PC-9 (cell line): ENCODE measurements around the gene USP43. TPM values are rescaled to one million over a fixed set of nuclear protein-coding genes. Genes with fewer than 3 reads are reported as not detected.

Experiments
- BruUV-seq: library from RNA; stranded (reverse); fragments of 400-500 nt; replicated peaks from 2 replicates; lab custom pipeline; 2021; lab: Mats Ljungman, UMichigan
- CTCF ChIA-PET: fragments of 300-600 bp; sonication (Branson Sonifier 250); formaldehyde crosslinking; loops from one replicate; lab custom pipeline; 2022; ENCODE audit warnings: antibody characterized with exemption; lab: Charles Lee
- POLR2A ChIA-PET: fragments of 300-600 bp; sonication (Branson Sonifier 250); formaldehyde crosslinking; loops from one replicate; lab custom pipeline; 2022; ENCODE audit warnings: antibody characterized with exemption; ENCODE audit not compliant: unreplicated experiment; lab: Charles Lee
- DNase-seq, 2 experiments: peaks; one replicate each; pipeline versions ENCODE4 v3.0.0 to v3.0.0-alpha.2; 2015 to 2022; ENCODE audit warnings: mixed read lengths in 1 of 2
- H2AFZ ChIP-seq: fragments of 200-600 bp; sonication (generic); 2 replicates; pipeline ENCODE4 v1.8.1; 2017; ENCODE audit warnings: antibody characterized with exemption
- H3F3A ChIP-seq: fragments of 200-600 bp; sonication (generic); 2 replicates; pipeline ENCODE4 v1.8.1; 2017; ENCODE audit warnings: antibody characterized with exemption, mild to moderate bottlenecking, low read depth; ENCODE audit not compliant: insufficient read depth
- H3K27ac ChIP-seq: fragments of 200-600 bp; sonication (generic); 2 replicates; pipeline ENCODE4 v1.6.1; 2016; ENCODE audit warnings: mixed run types
- H3K27me3 ChIP-seq: fragments of 200-600 bp; sonication (generic); 2 replicates; pipeline ENCODE4 v1.6.1; 2016; ENCODE audit warnings: low read depth, mixed run types; ENCODE audit not compliant: insufficient read depth
- H3K36me3 ChIP-seq: fragments of 200-600 bp; sonication (generic); 2 replicates; pipeline ENCODE4 v1.6.1; 2016; ENCODE audit warnings: low read depth, mixed run types
- H3K4me1 ChIP-seq: fragments of 200-600 bp; sonication (generic); replicated peaks from 2 replicates; pipeline ENCODE4 v1.6.1; 2016; ENCODE audit warnings: mixed run types; ENCODE audit not compliant: insufficient read depth
- H3K4me2 ChIP-seq: fragments of 200-600 bp; sonication (generic); 2 replicates; pipeline ENCODE4 v1.6.1; 2017; ENCODE audit warnings: mixed run types
- H3K4me3 ChIP-seq: fragments of 200-600 bp; sonication (generic); 2 replicates; pipeline ENCODE4 v1.6.1; 2016; ENCODE audit warnings: mixed run types
- H3K79me2 ChIP-seq: fragments of 200-600 bp; sonication (generic); 2 replicates; pipeline ENCODE4 v1.6.1; 2017; ENCODE audit warnings: low read depth, mixed run types
- H3K9me2 ChIP-seq: fragments of 200-600 bp; sonication (generic); 2 replicates; pipeline ENCODE4 v1.8.1; 2017; ENCODE audit warnings: mild to moderate bottlenecking; ENCODE audit not compliant: insufficient read depth
- H3K9me3 ChIP-seq: fragments of 200-600 bp; sonication (generic); 2 replicates; pipeline ENCODE4 v1.8.1; 2016; ENCODE audit warnings: low read depth; ENCODE audit not compliant: insufficient read depth
- H4K20me1 ChIP-seq: fragments of 200-600 bp; sonication (generic); 2 replicates; pipeline ENCODE4 v1.8.1; 2017; ENCODE audit not compliant: insufficient read depth
- CTCF ChIP-seq: fragments of 200-600 bp; sonication (generic); conservative IDR thresholded peaks from 2 replicates; pipeline ENCODE4 v1.6.1; 2017; ENCODE audit warnings: mixed run types, antibody characterized with exemption, mild to moderate bottlenecking, moderate library complexity
- EZH2 ChIP-seq: fragments of 200-600 bp; sonication (generic); IDR thresholded peaks from 2 replicates; pipeline ENCODE4 v1.8.0; 2017; ENCODE audit warnings: antibody characterized with exemption, low read depth
- intact Hi-C: fragments of 100-400 bp; cut with micrococcal nuclease; formaldehyde crosslinking; loops from one replicate; pipeline ENCODE4 v1.10.0; 2022; ENCODE audit not compliant: unreplicated experiment
- total RNA-seq: library from RNA; stranded (reverse); gene quantifications from 2 replicates; pipeline ENCODE4 v1.2.3, GENCODE V29; 2021

The USP43 gene
- total RNA-seq, 1 experiment from 2014 or later, result 16.0 TPM

GRCh38 chr17:9776911-9777310, 131.6 kb downstream of the USP43 start:
- no peaks in the 10 kb centered on the region for H4K20me1 ChIP-seq
- H3K4me1 ChIP-seq, result no peaks in the 10 kb centered on the region
- H3K9me2 ChIP-seq, result no peaks in the 10 kb centered on the region
- no peak overlapping the region for H3K4me2 ChIP-seq
- TF ChIP-seq EZH2 (no peak), CTCF (no peak)
- no peaks in the 10 kb centered on the region for H3K36me3 ChIP-seq
- H3K4me3 ChIP-seq, result no peak overlapping the region
- no peak overlapping the region for H2AFZ ChIP-seq
- no peaks in the 10 kb centered on the region for H3K9me3 ChIP-seq
- H3K27ac ChIP-seq, result no peak overlapping the region
- BruUV-seq, result no TSS peak
- DNase-seq, result no peak
- intact Hi-C loops, result no loop called here
- H3K79me2 ChIP-seq, result no peaks in the 10 kb centered on the region
- H3F3A ChIP-seq, result no peaks in the 10 kb centered on the region
- ChIA-PET CTCF (no interaction called here), POLR2A (no interaction called here)
- no peaks in the 10 kb centered on the region for H3K27me3 ChIP-seq

Other genes with a start within 250 kb of the USP43 start
- gene STX8, start 69.7 kb upstream of the USP43 start, total RNA-seq, result 49.2 and 60.6 TPM in 2 replicates
- not detected in 2 replicates for gene CFAP52, start 68.9 kb upstream of the USP43 start, total RNA-seq
- gene DHRS7C, start 146.1 kb downstream of the USP43 start, total RNA-seq, result not detected in 2 replicates
- not detected in 2 replicates for gene GSG1L2, start 176.6 kb downstream of the USP43 start, total RNA-seq
- gene GLP2R, start 180.4 kb downstream of the USP43 start, total RNA-seq, result 3.2 and 3.9 TPM in 2 replicates